IMR-90 (cell line): ENCODE data around the gene ADRB2. TPM values are rescaled to one million over a fixed set of nuclear protein-coding genes. Genes with fewer than 3 reads are reported as not detected.
A peak's percentile ranks its signal among the peaks of the same experiment; 100 is the strongest.

Source experiments
- ATAC-seq: fragments of 200-7000 bp; cut with Tn5 transposase; 2 replicates; pipeline ENCODE4 v1.9.1; 2020; ENCODE audit warnings: low read depth, mild to moderate bottlenecking, moderate library complexity
- BruUV-seq: library from RNA; stranded (reverse); fragments of 400-500 nt; replicated peaks from 2 replicates; lab custom pipeline; 2021; lab: Mats Ljungman, UMichigan
- CTCF ChIA-PET: fragments of 300-600 bp; formaldehyde crosslinking; extraction: SDS; loops from one replicate; lab custom pipeline; 2021; ENCODE audit warnings: antibody characterized with exemption; lab: Yijun Ruan, JAX
- POLR2A ChIA-PET: fragments of 300-600 bp; sonication (Branson Sonifier 250); formaldehyde crosslinking; loops from one replicate; lab custom pipeline; 2022; ENCODE audit warnings: antibody characterized with exemption; ENCODE audit not compliant: unreplicated experiment; lab: Charles Lee
- DNase-seq: peaks from one replicate; pipeline ENCODE4 v3.0.0; 2013
- H2AFZ ChIP-seq: replicated peaks from 2 replicates; pipeline ENCODE3; 2013; ENCODE audit warnings: low read length, mild to moderate bottlenecking; ENCODE audit not compliant: poor library complexity
- H2AK5ac ChIP-seq: 2 replicates; pipeline ENCODE4 v1.6.1; 2013; ENCODE audit warnings: low read depth, low read length, inconsistent platforms
- H2AK9ac ChIP-seq: replicated peaks from 2 replicates; pipeline ENCODE3; 2013; ENCODE audit warnings: mild to moderate bottlenecking, low read depth, low read length, moderate library complexity; ENCODE audit not compliant: poor library complexity
- H2BK120ac ChIP-seq: 2 replicates; pipeline ENCODE4 v1.6.1; 2013; ENCODE audit warnings: low read depth, low read length, inconsistent platforms
- H2BK15ac ChIP-seq: 3 replicates; pipeline ENCODE4 v1.6.1; 2013; ENCODE audit warnings: low read depth, low read length, inconsistent platforms
- H2BK20ac ChIP-seq: 2 replicates; pipeline ENCODE4 v1.6.1; 2013; ENCODE audit warnings: low read depth, mild to moderate bottlenecking, inconsistent platforms, low read length, moderate library complexity
- H2BK5ac ChIP-seq: 2 replicates; pipeline ENCODE4 v1.6.1; 2013; ENCODE audit warnings: mild to moderate bottlenecking, low read depth, low read length, inconsistent platforms; ENCODE audit not compliant: poor library complexity, severe bottlenecking
- H3K14ac ChIP-seq: replicated peaks from 2 replicates; pipeline ENCODE4 v1.6.1; 2013; ENCODE audit warnings: low read depth, low read length, inconsistent platforms
- H3K18ac ChIP-seq: 2 replicates; pipeline ENCODE4 v1.6.1; 2013; ENCODE audit warnings: low read depth, low read length, control low read depth
- H3K23ac ChIP-seq: 2 replicates; pipeline ENCODE4 v1.6.1; 2013; ENCODE audit warnings: low read depth, low read length, inconsistent platforms
- H3K27ac ChIP-seq: 2 replicates; pipeline ENCODE4 v1.5.1; 2013; ENCODE audit warnings: mild to moderate bottlenecking, control low read depth, low read length; ENCODE audit not compliant: insufficient read depth
- H3K27me3 ChIP-seq: 2 replicates; pipeline ENCODE4 v1.6.1; 2013; ENCODE audit warnings: low read length; ENCODE audit not compliant: control insufficient read depth, insufficient read depth
- H3K36me3 ChIP-seq: 2 replicates; pipeline ENCODE4 v1.6.1; 2013; ENCODE audit warnings: low read length, mixed read lengths; ENCODE audit not compliant: control insufficient read depth, insufficient read depth
- H3K4ac ChIP-seq: 2 replicates; pipeline ENCODE4 v1.6.1; 2013; ENCODE audit warnings: low read depth, low read length, inconsistent platforms
- H3K4me1 ChIP-seq: 2 replicates; pipeline ENCODE4 v1.6.1; 2013; ENCODE audit warnings: low read length, mixed read lengths; ENCODE audit not compliant: control insufficient read depth, insufficient read depth
- H3K4me2 ChIP-seq: 2 replicates; pipeline ENCODE4 v1.6.1; 2013; ENCODE audit warnings: low read depth, mild to moderate bottlenecking, control low read depth, low read length, moderate library complexity
- H3K4me3 ChIP-seq: 2 replicates; pipeline ENCODE4 v1.5.1; 2013; ENCODE audit warnings: low read depth, mild to moderate bottlenecking, control low read depth, low read length, moderate library complexity; ENCODE audit not compliant: insufficient read depth
- H3K56ac ChIP-seq: 2 replicates; pipeline ENCODE4 v1.6.1; 2013; ENCODE audit warnings: low read length, inconsistent platforms; ENCODE audit not compliant: insufficient read depth; ENCODE audit errors: extremely low read depth
- H3K79me1 ChIP-seq, 2 experiments: 2 replicates each; pipeline ENCODE4 v1.6.1; 2013; ENCODE audit warnings: low read length in 2 of 2, inconsistent platforms in 1 of 2, low read depth in 1 of 2
- H3K9ac ChIP-seq: 2 replicates; pipeline ENCODE4 v1.6.1; 2013; ENCODE audit warnings: low read depth, low read length, control low read depth
- H3K9me1 ChIP-seq: 2 replicates; pipeline ENCODE4 v1.6.1; 2013; ENCODE audit warnings: low read length, inconsistent platforms; ENCODE audit not compliant: insufficient read depth
- H3K9me3 ChIP-seq: 2 replicates; pipeline ENCODE4 v1.6.1; 2013; ENCODE audit warnings: low read length; ENCODE audit not compliant: control insufficient read depth, insufficient read depth
- H4K20me1 ChIP-seq: 2 replicates; pipeline ENCODE4 v1.6.1; 2013; ENCODE audit warnings: low read length, inconsistent platforms; ENCODE audit not compliant: insufficient read depth
- H4K5ac ChIP-seq: 2 replicates; pipeline ENCODE4 v1.6.1; 2013; ENCODE audit warnings: mild to moderate bottlenecking, low read depth, low read length, control low read depth
- H4K8ac ChIP-seq, 2 experiments: 2 replicates each; pipeline ENCODE4 v1.6.1; 2013; ENCODE audit warnings: low read depth in 2 of 2, low read length in 2 of 2, control low read depth in 1 of 2, inconsistent platforms in 1 of 2
- H4K91ac ChIP-seq: 2 replicates; pipeline ENCODE4 v1.6.1; 2013; ENCODE audit warnings: low read depth, low read length, inconsistent platforms; ENCODE audit not compliant: insufficient read depth
- BHLHE40 ChIP-seq: fragments of 150-350 bp; IDR thresholded peaks from 2 replicates; pipeline ENCODE4 v1.6.1; 2016; ENCODE audit warnings: mild to moderate bottlenecking, low read depth, low read length
- CEBPB ChIP-seq: IDR thresholded peaks from 2 replicates; pipeline ENCODE4 v1.6.1; 2012; ENCODE audit warnings: low read depth, low read length, improper control_type of control experiment
- CHD1 ChIP-seq: IDR thresholded peaks from 2 replicates; pipeline ENCODE4 v1.6.1; 2012; ENCODE audit warnings: low read depth, low read length, improper control_type of control experiment
- FOS ChIP-seq: fragments of 150-350 bp; IDR thresholded peaks from 2 replicates; pipeline ENCODE4 v1.6.1; 2016; ENCODE audit warnings: low read depth, low read length
- MAFK ChIP-seq: IDR thresholded peaks from 2 replicates; pipeline ENCODE4 v1.6.1; 2012; ENCODE audit warnings: low read depth, low read length, improper control_type of control experiment
- MXI1 ChIP-seq: IDR thresholded peaks from 2 replicates; pipeline ENCODE4 v1.6.1; 2012; ENCODE audit warnings: low read depth, mild to moderate bottlenecking, low read length, moderate library complexity, borderline replicate concordance
- POLR2A ChIP-seq: IDR thresholded peaks from 2 replicates; pipeline ENCODE4 v1.6.1; 2012; ENCODE audit warnings: mild to moderate bottlenecking, low read depth, low read length
- RAD21 ChIP-seq: IDR thresholded peaks from 2 replicates; pipeline ENCODE4 v1.6.1; 2012; ENCODE audit warnings: low read length, improper control_type of control experiment
- RCOR1 ChIP-seq: IDR thresholded peaks from 2 replicates; pipeline ENCODE4 v1.6.1; 2012; ENCODE audit warnings: mild to moderate bottlenecking, low read length, improper control_type of control experiment; ENCODE audit not compliant: insufficient replicate concordance
- SMC3 ChIP-seq: fragments of 150-350 bp; IDR thresholded peaks from 2 replicates; pipeline ENCODE4 v1.6.1; 2016; ENCODE audit warnings: low read depth, mild to moderate bottlenecking, antibody characterized with exemption, low read length, moderate library complexity
- USF2 ChIP-seq: fragments of 150-350 bp; IDR thresholded peaks from 2 replicates; pipeline ENCODE4 v1.6.1; 2017; ENCODE audit warnings: mild to moderate bottlenecking, antibody characterized with exemption, low read length, low read depth
- WGBS, 2 experiments: methylation state at CpG; one replicate each; pipeline versions ENCODE4 v1.1.5 to v1.1.7; 2013; ENCODE audit warnings: missing lambda C conversion rate in 2 of 2; ENCODE audit not compliant: insufficient read length in 1 of 2; ENCODE audit errors: extremely low coverage in 2 of 2; 5-methylcytosine and 5-hydroxymethylcytosine counted together
- dilution Hi-C: fragments of 300-500 bp; cut with HindIII; formaldehyde crosslinking; loops from one replicate; pipeline ENCODE4 v1.14.3; 2018; ENCODE audit warnings: low sequenced_read_pairs; ENCODE audit not compliant: unreplicated experiment
- in situ Hi-C: fragments of 300-500 bp; cut with MboI; formaldehyde crosslinking; loops from 3 replicates; pipeline ENCODE4 v1.14.3; 2019; ENCODE audit warnings: low sequenced_read_pairs, inconsistent platforms, mixed read lengths
- intact Hi-C: fragments of 100-400 bp; cut with micrococcal nuclease; formaldehyde crosslinking; loops from 2 replicates; pipeline ENCODE4 v1.10.0; 2022
- polyA plus RNA-seq, 3 experiments: library from polyadenylated mRNA; depleted of rRNA; stranded (reverse); fragments of >200 nt; gene quantifications; 2 replicates each; pipeline ENCODE4 v1.2.3, GENCODE V29; 2012; ENCODE audit warnings: low replicate concordance in 1 of 3
- total RNA-seq: library from RNA; depleted of rRNA; stranded (reverse); fragments of >200 nt; gene quantifications from 2 replicates; pipeline ENCODE4 v1.2.3, GENCODE V29; 2012

Gene ADRB2
- total and polyA plus RNA-seq, 2 of the 4 experiments (the other 2 are of a cell fraction): 1.6 to 3.4 TPM

DNA sequence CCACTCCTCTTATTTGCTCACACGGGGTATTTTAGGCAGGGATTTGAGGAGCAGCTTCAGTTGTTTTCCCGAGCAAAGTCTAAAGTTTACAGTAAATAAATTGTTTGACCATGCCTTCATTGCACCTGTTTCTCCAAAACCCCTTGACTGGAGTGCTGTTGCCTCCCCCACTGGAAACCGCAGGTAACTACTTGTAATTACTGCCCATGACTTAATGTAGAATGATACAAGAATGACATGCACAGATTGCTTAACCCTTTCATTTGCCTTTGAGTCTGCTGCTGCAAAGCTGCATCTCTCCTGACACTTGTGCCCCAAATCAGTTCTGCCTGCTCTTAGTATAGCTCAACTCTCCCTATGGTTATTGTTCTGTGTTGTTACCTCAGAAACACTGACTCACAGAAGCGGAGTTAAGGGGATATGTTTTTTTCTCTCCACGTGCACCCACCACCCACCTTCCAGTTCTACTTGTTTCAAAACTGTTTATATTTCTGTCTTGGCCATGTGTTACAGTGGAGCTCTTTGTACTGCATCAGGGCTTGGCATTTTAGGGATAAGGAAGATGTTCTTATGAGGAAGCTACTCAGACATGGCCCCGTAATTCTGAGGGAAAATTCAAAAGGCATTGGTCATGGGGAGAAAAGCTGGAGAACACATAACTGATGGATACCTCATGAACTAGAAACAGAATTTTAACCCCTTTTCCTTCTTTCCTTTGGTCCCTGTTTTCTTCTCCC, 2.3 kb downstream of the ADRB2 start:
- Histone ChIP-seq H3K9ac (no peak overlapping the region), H3K4ac (peak overlapping the region; percentile 34; the same call in 1 of the 2 replicates), H3K4me2 (peak overlapping the region; percentile 89), H3K23ac (no peak overlapping the region), H3K79me1 (peaks cover 24 to 52% of the 10 kb centered on the region in 2 experiments), H3K27me3 (no peaks in the 10 kb centered on the region), H3K9me3 (no peaks in the 10 kb centered on the region), H2BK120ac (no peak overlapping the region), H3K36me3 (no peaks in the 10 kb centered on the region), H2AK9ac (no peak overlapping the region), H2BK20ac (no peak overlapping the region; the same call in 1 of the 2 replicates), H2BK5ac (no peak overlapping the region), H3K4me3 (peak overlapping the region; percentile 35; the same call in 1 of the 2 replicates), H3K9me1 (peaks cover 32% of the 10 kb centered on the region), H3K56ac (no peak overlapping the region; the same call in none of the 2 replicates), H3K4me1 (peaks cover 15% of the 10 kb centered on the region), H4K5ac (no peak overlapping the region), H3K18ac (no peak overlapping the region), H4K91ac (no peak overlapping the region), H4K8ac (no peak overlapping the region), H3K27ac (no peak overlapping the region), H2AK5ac (no peak overlapping the region), H3K14ac (peak overlapping the region; percentile 42), H2AFZ (peak overlapping the region; percentile 2), H4K20me1 (peaks cover 6% of the 10 kb centered on the region; the same call in 1 of the 2 replicates), H2BK15ac (no peak overlapping the region)
- no peak for TF ChIP-seq MAFK
- peak; percentile 24; the same call in 1 of the 2 replicates for TF ChIP-seq USF2
- no peak for TF ChIP-seq RAD21
- TF ChIP-seq RCOR1: no peak
- no peak for TF ChIP-seq SMC3
- TF ChIP-seq FOS: no peak
- TF ChIP-seq POLR2A: no peak
- peak; percentile 52; the same call in 1 of the 2 replicates for TF ChIP-seq BHLHE40
- TF ChIP-seq CHD1: no peak
- TF ChIP-seq MXI1: peak; percentile 69
- TF ChIP-seq CEBPB: peak; percentile 16; the same call in 1 of the 2 replicates
- intact Hi-C loops (loop anchor here (5.0 kb wide), 3 partner anchors 84 to 299 kb away; no protein-coding TSS in a partner anchor), dilution Hi-C loops (no loop called here), in situ Hi-C loops (loop anchor here (10.0 kb wide), 1 partner anchor 166 kb away; no protein-coding TSS in a partner anchor)
- no TSS peak for BruUV-seq
- POLR2A ChIA-PET: no interaction called here
- CTCF ChIA-PET: interaction anchor here (1.1 to 2.3 kb wide), 6 partner anchors 9 to 286 kb away, joined by 3 to 10 read pairs (median 6); no protein-coding TSS in a partner anchor
- WGBS, 2 experiments: no CpG with 5 or more reads among the region's 6 CpGs
- ATAC-seq: no peak
- DNase-seq: peak; percentile 38
